ENCODE measurements around the gene CEP164. TPM values are rescaled to one million over a fixed set of nuclear protein-coding genes. Genes with fewer than 3 reads are reported as not detected.

The CEP164 gene
- total RNA-seq, 1 experiment from 2014 or later: 43.7 TPM

DNA sequence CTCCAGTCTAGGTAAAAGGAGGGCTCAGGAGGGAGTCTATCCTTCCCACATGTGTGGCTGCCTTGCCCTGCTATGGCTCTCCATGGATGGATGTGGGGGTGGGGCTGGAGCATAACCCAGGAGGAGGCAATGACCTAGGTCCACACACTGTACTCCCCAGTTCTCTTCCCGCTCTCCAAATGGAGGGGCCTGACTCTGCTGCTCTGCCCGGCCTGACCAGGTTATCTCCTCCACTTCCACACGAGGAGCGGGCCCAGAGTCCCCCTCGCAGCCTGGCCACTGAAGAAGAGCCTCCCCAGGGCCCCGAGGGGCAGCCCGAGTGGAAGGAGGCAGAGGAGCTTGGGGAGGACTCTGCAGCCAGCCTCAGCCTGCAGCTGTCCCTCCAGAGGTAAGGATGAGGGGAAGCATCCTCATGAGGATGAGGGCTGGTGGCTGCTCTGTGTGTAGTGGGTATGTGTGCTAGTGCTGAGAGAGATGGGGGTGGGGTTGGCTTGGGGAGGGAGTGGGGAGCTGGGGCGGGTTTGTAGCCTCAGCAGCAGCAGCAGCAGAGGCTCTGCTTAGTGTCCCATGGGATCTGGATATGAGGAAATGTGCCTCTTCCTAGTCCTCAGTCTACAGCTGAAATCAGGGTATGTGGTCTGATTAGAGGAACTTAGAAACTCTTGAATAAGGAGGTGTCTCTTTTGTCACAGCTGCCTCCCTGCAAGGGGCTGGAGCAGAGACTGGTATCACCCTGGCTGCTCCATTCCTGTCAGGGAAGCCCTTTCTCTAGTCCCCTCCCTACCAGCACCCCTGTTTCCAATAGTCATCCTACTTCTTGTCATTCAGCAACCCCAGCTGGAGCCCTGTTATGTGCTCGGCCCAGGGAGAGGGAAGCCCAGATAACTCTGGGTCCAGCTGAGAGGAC lies 54.1 kb downstream of the CEP164 start:
- no peak overlapping the region for H3K4me3 ChIP-seq (ENCODE audit: low read length)
- no peak for ATAC-seq
- no peaks in the 10 kb centered on the region for H3K9me3 ChIP-seq (ENCODE audit: low read length)
- H3K79me2 ChIP-seq (ENCODE audit: low read length): no peaks in the 10 kb centered on the region
- CTCF ChIA-PET: no interaction called here
- no TSS peak for BruUV-seq (replicated peaks)
- no peak overlapping the region for H3K27ac ChIP-seq (ENCODE audit: low read length)
- no peak for DNase-seq
- H3K9ac ChIP-seq (ENCODE audit: low read length): no peak overlapping the region
- H3F3A ChIP-seq (ENCODE audit: low read length, unreplicated experiment): no peaks in the 10 kb centered on the region
- POLR2A ChIA-PET (ENCODE audit: unreplicated experiment): no interaction called here
- no peak overlapping the region for H3K4me2 ChIP-seq (ENCODE audit: low read length)
- intact Hi-C loops (cut with micrococcal nuclease): no loop called here
- H2AFZ ChIP-seq (ENCODE audit: low read length): no peak overlapping the region
- H3K4me1 ChIP-seq (ENCODE audit: insufficient read depth, low read length): peaks cover 21% of the 10 kb centered on the region
- peaks cover 19% of the 10 kb centered on the region for H3K36me3 ChIP-seq (ENCODE audit: low read depth, low read length)
- no peaks in the 10 kb centered on the region for H3K27me3 ChIP-seq (ENCODE audit: low read length)
- H3K9me2 ChIP-seq (replicated peaks; ENCODE audit: low read length): no peaks in the 10 kb centered on the region
- TF ChIP-seq, protein P1, sequence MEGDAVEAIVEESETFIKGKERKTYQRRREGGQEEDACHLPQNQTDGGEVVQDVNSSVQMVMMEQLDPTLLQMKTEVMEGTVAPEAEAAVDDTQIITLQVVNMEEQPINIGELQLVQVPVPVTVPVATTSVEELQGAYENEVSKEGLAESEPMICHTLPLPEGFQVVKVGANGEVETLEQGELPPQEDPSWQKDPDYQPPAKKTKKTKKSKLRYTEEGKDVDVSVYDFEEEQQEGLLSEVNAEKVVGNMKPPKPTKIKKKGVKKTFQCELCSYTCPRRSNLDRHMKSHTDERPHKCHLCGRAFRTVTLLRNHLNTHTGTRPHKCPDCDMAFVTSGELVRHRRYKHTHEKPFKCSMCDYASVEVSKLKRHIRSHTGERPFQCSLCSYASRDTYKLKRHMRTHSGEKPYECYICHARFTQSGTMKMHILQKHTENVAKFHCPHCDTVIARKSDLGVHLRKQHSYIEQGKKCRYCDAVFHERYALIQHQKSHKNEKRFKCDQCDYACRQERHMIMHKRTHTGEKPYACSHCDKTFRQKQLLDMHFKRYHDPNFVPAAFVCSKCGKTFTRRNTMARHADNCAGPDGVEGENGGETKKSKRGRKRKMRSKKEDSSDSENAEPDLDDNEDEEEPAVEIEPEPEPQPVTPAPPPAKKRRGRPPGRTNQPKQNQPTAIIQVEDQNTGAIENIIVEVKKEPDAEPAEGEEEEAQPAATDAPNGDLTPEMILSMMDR (conservative IDR thresholded peaks at IDR 0.05; ENCODE audit: low read depth, low read length): no peak
- TF ChIP-seq EZH2 (IDR thresholded peaks at IDR 0.05; ENCODE audit: low read length, unreplicated experiment): no peak
- no peak for TF ChIP-seq EZH2phosphoT487 (IDR thresholded peaks at IDR 0.05; ENCODE audit: borderline replicate concordance, low read length)
- no peaks in the 10 kb centered on the region for H4K20me1 ChIP-seq (ENCODE audit: low read length)

DNA sequence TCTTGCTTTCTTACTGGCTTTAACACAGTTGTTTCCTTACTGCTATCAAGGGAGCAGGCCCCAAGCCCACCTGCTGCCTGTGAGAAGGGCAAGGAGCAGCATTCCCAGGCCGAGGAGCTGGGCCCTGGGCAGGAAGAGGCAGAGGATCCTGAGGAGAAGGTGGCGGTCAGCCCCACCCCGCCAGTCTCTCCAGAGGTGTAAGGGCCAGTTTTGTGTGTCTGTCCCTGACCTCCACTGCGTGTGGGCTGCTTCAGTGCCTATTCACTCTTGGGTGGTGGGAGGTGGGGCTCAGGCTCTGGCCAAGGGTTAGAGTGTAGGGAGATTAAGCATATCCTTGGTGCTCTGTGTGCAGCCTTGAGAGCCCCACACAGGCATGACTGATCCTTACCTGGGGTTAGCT lies 55.1 kb downstream of the CEP164 start:
- no peak overlapping the region for H3K4me3 ChIP-seq (ENCODE audit: low read length)
- ChIA-PET POLR2A (ENCODE audit: unreplicated experiment) (no interaction called here), CTCF (no interaction called here)
- ATAC-seq (no peak), DNase-seq (no peak)
- no peaks in the 10 kb centered on the region for H3K27me3 ChIP-seq (ENCODE audit: low read length)
- intact Hi-C loops (cut with micrococcal nuclease): no loop called here
- 0 out of 2 replicates have a peak overlapping the region, but pooled peaks have one; percentile 4 for H3K4me2 ChIP-seq (ENCODE audit: low read length)
- BruUV-seq (replicated peaks): no TSS peak
- H3K27ac ChIP-seq (ENCODE audit: low read length): no peak overlapping the region; the same call in 1 of the 2 replicates
- H3K9me3 ChIP-seq (ENCODE audit: low read length): no peaks in the 10 kb centered on the region
- H3K9ac ChIP-seq (ENCODE audit: low read length): no peak overlapping the region
- TF ChIP-seq EZH2phosphoT487 (IDR thresholded peaks at IDR 0.05; ENCODE audit: borderline replicate concordance, low read length) (no peak), EZH2 (IDR thresholded peaks at IDR 0.05; ENCODE audit: low read length, unreplicated experiment) (no peak)
- TF ChIP-seq, protein P1 (conservative IDR thresholded peaks at IDR 0.05; ENCODE audit: low read depth, low read length): no peak
- no peaks in the 10 kb centered on the region for H3K79me2 ChIP-seq (ENCODE audit: low read length)
- H3K4me1 ChIP-seq (ENCODE audit: insufficient read depth, low read length): peaks cover 21% of the 10 kb centered on the region
- no peak overlapping the region for H2AFZ ChIP-seq (ENCODE audit: low read length)
- no peaks in the 10 kb centered on the region for H3F3A ChIP-seq (ENCODE audit: low read length, unreplicated experiment)
- peaks cover 19% of the 10 kb centered on the region for H3K36me3 ChIP-seq (ENCODE audit: low read depth, low read length)
- H4K20me1 ChIP-seq (ENCODE audit: low read length): no peaks in the 10 kb centered on the region
- no peaks in the 10 kb centered on the region for H3K9me2 ChIP-seq (replicated peaks; ENCODE audit: low read length)

DNA sequence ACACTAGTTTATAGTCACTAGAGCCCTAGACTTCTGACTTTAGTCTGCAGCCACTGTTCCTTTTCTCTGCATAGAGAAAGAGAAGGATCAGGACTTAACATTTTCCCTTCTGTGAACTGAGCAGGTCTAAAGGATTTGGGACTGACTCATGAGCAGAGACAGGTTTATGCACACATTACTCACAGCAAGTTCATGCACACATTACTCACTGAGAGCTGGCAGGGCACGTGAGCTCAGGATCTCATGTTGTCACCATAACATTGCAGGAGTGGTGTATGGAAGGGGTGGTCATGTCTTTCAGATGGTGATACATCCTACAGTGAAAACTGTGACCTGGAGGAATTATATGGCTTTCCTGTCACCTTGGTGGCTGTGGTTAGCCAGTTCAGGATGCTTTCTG lies 56.4 kb downstream of the CEP164 start:
- H3K4me1 ChIP-seq (ENCODE audit: insufficient read depth, low read length): peaks cover 22% of the 10 kb centered on the region
- ATAC-seq: peak; percentile 99
- ChIA-PET CTCF (no interaction called here), POLR2A (ENCODE audit: unreplicated experiment) (interaction anchor here (0.6 to 0.7 kb wide), 2 partner anchors 12 to 32 kb away, joined by 3 to 11 read pairs; no protein-coding TSS in a partner anchor)
- no peaks in the 10 kb centered on the region for H3K79me2 ChIP-seq (ENCODE audit: low read length)
- TF ChIP-seq EZH2 (IDR thresholded peaks at IDR 0.05; ENCODE audit: low read length, unreplicated experiment) (no peak), EZH2phosphoT487 (IDR thresholded peaks at IDR 0.05; ENCODE audit: borderline replicate concordance, low read length) (no peak)
- H4K20me1 ChIP-seq (ENCODE audit: low read length): no peaks in the 10 kb centered on the region
- H2AFZ ChIP-seq (ENCODE audit: low read length): no peak overlapping the region
- H3K27me3 ChIP-seq (ENCODE audit: low read length): no peaks in the 10 kb centered on the region
- no peaks in the 10 kb centered on the region for H3K9me2 ChIP-seq (replicated peaks; ENCODE audit: low read length)
- peak; percentile 95 for DNase-seq
- H3K27ac ChIP-seq (ENCODE audit: low read length): peak overlapping the region; percentile 17
- intact Hi-C loops (cut with micrococcal nuclease): no loop called here
- no peak overlapping the region for H3K9ac ChIP-seq (ENCODE audit: low read length)
- H3F3A ChIP-seq (ENCODE audit: low read length, unreplicated experiment): no peaks in the 10 kb centered on the region
- H3K4me3 ChIP-seq (ENCODE audit: low read length): no peak overlapping the region
- H3K9me3 ChIP-seq (ENCODE audit: low read length): no peaks in the 10 kb centered on the region
- H3K36me3 ChIP-seq (ENCODE audit: low read depth, low read length): peaks cover 15% of the 10 kb centered on the region; the same call in 1 of the 2 replicates
- peak overlapping the region; percentile 4; the same call in 1 of the 2 replicates for H3K4me2 ChIP-seq (ENCODE audit: low read length)
- BruUV-seq (replicated peaks): no TSS peak

All from PC-3 (cell line).